Measurements from ENCODE around the gene ELP5. TPM values are rescaled to one million over a fixed set of nuclear protein-coding genes. Genes with fewer than 3 reads are reported as not detected.
"Not testable (repeated sequence)": the region's sequence is repeated elsewhere in the genome, so short reads cannot be mapped to it uniquely, and the experiment has no call there.

Gene ELP5
- polyA plus RNA-seq, 4 donors = 45.9 to 53.5 (median 48.1) TPM

DNA sequence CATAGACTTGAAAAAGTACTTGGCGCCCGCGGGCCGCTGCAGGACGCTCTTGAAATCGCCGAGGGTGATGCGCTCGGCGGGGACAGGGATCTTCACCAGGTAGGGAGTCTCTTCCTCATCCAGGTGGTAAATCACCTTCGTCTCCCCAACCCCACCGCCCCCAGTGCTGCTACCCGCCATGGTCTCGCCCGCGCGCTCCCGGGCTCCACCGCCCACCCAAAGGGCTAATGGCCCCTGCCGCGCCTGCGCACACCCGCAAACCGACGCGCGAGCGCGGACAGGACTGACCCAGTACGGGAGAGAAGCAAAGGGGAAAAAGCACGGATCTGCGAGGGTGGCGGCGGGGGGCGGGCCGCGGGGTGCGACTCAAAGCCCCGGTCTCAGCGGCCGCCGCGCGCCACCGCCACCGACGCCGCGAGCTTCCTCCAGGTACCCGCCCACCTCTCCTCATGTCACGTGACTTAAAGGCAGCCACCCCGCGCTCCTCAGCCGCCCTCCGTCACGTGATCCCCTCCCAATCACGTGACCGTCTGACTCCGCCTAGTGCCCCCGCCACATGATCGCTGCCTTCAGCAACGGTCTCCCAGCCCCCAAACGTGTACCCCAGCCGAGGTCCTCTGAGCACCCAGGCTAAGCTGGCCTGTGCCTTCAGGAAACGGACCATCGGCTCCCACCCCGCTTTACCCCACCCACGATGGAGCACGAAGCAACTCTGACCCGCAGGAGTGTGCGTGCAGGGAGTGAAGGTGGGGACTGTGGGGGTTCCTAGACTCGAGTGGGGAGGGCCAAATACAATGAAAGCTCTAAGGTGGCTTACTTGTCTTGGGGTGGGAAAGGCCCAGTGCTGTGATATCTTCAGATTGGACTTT, 17.7 kb upstream of the ELP5 start, which contains the start of gene DVL2:
DVL2 (minus strand) TSS at position 435 of the 869 bp plus-strand sequence; CDS start at position 180, 255 bp downstream.
- DNase-seq (ENCODE audit: low read depth in 4 of 4, low spot score in 3 of 4) = peak; percentile 82 to 90 (median 90)

DNA sequence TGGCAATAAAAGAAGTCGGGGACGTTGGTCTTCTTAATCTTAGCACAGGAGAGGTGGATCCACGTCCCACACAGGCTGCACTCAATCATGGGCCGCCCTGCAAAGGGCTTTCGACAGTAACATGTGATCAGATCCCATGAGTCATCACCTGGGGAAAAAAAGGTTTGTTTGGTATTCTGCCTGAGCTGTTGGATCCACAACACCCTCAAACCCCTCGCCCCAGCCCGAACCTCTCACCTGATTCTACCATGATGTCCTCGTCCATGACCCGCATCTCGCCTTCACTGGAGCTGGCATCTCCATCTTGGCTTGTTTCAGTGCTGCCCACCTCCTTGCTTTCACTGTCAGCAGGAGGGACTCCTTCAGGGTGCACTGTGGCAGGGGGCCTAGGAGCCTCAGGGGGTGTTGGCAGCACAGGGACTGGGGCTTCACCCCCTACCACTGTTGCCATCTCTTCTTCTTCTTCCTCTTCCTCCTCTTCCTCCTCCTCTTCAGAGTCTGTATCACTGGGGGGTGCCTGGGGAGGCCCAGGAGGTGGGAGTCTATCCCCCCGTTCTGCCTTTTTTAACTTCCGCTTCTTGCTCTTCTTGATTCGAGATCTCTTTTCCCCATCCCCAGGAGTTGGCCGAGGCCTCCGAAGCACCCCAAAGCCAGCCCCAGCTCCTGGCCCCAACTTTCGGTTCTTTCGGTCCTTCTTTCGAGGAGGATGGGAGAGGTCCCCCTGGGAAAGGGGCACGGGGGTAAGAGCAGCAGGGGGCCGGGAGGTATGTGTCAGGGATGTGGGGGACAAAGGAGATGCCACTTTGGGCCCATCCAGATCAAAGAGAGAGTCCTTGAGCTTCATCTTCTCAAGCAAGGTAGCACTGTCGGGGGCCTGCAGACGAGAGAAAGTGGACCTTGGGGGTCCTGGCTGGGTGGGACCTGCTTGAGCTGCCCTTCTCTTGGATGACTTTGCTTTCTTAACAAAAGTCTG, 16.0 kb upstream of the ELP5 start:
- no peak for DNase-seq (ENCODE audit: low read depth in 4 of 4, low spot score in 3 of 4)

DNA sequence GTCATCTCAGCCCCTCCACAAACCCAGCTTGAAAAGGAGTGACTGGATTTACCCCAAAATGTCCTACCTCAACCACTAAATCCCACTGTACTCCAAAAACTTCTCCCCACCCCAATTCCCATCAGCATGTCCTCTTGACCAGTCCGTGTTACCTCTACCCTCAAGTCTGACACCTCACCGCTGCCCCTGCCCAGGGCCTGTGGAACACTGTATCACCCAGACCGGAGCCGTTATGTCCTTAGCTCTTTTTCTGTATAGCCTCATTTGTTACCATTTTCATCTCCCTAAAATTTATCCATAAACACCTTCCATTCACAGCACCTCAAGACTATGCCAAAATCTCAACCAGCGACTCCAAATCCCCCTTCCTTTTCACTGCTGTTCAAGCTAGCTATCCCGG, 15.2 kb upstream of the ELP5 start:
- DNase-seq (ENCODE audit: low read depth in 4 of 4, low spot score in 3 of 4) = no peak

DNA sequence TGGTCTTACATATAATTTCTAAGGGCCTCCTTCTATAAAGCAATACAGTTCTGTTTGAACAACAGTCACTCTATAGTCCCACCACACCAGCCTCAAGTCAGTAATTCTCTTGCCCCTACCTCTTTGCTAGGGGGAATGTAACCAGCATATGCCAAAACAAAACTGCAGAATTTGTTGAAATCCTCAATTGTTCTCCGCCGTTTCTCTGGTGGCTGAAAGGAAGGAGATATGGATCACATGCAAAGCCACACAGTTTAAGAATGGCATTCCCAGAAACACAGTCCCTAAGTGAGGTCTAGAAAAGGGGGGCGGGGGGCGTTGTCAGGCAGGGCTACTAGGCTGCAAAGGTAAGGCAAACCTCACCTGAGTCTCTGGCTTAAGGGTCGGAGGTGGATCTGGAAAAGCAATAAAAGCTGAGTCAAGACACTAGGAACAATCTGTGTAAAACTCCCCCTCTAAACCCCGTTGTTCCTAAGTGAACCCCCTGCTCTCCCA, 14.7 kb upstream of the ELP5 start:
- DNase-seq (ENCODE audit: low read depth in 4 of 4, low spot score in 3 of 4) = no peak

DNA sequence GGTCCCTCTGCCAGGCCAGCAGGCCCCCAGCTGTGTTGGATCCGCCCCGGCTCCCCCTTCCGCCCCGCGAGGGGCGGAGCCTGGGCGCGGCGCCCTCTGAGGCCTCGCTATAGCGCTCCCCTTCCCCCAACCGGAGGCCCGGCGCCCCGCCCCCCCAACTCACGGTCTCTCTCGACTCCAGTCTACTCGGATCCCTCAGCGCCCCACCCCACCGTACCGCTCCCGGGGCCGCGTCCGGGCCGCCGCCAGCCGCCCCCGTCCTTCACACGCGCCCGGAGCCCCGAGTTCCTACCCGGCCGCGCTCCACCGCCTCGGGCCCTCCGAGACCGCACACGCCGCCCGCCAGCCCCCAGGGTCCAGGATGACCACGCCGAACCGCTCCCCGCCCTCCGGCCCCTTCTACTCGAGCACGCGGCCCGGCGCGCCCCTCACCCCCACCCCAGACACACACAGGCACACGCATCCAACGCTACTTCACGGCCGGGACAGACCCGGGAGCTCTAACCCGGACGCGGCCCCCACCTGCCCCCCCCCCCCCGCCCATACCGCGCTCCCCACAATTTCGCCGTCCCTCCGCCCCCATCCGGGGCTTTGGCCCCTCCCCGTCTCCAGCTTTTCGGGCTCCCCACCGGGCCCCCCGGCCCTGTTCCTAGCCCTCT, 14.1 kb upstream of the ELP5 start:
- DNase-seq (ENCODE audit: low read depth in 4 of 4, low spot score in 3 of 4) = no peak

DNA sequence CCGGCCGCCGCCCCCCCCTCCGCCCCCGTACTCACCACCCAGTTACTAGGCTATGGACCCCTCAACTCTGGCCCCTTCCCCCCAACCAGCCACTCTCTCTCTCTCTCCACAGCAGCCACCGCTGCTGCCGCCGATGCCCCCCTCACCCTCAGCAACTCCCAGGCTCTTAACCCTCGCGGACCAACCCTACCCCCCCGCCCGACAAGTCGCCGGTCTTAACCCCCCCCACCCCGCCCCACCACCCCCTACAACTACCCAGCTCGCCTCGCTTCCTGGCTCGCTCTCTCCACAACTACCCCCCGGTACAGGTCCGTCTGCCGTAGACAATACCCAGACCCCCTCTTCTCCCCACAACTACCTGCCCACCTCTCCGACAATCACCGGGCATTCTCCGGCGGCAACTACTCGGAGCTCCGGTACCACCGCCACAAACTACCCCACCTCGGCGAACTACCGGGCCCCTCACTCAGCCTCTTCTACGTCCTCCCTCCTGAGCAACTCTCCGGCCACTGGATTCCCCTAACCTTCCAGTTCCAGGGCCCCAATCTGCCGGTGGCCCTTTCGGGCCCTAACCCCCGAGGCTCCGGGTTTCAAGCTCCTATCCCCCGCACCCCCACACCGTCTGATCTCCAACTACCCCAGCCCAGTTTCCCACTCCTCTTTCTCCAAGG, 13.5 kb upstream of the ELP5 start:
- DNase-seq (ENCODE audit: low read depth in 4 of 4, low spot score in 3 of 4) = no peak

DNA sequence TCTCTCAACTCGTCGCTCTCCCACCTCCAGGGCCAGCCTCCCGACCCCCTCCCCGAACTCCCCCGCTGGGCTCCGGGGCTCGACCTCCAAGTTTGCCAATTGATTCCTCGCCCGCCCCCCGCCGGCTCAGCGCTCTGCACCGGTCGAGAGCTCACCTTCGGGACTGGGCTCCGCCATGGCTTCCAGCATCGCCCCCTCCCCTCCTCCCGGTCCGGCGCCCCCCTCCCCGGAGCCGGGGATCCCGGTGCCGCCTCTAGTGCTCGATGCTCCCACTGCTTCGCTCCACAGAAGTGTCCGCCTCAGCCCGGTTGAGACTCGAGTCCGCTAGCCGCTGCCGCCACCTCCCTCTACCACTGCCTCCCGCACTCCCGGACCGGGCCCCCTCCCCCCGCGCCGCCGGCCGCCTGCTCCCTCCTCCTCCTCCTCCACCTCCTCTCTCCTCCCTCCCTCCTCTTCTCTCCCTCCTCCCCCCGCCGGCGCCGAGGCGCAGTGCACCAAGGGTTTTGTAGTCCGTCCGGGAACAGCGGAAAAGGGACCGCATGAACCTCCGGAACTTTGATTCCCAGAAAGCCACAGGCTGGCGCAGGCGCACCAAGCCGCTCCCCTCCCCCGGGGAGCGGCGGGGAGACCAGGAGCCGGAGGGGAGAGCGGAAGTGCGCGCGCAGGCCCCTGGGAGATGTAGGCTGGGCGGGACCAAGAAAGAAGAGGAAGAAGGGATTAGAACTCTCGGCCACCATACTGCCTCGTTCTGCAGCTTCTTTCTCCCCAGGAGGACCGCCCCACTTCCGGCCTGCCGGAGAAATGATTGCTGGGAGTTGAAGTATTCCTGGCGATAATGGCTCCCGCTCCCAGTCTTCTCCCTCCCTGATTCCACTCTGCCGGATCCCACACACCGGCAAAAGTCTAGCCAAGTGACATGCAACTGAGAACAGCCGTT, 12.7 kb upstream of the ELP5 start, which contains the start of gene PHF23:
PHF23 (minus strand) TSS at position 367 of the 937 bp plus-strand sequence; CDS start at position 189, 178 bp downstream.
- DNase-seq (ENCODE audit: low read depth in 4 of 4, low spot score in 3 of 4) = peak; percentile 99 to 100 (median 99)

DNA sequence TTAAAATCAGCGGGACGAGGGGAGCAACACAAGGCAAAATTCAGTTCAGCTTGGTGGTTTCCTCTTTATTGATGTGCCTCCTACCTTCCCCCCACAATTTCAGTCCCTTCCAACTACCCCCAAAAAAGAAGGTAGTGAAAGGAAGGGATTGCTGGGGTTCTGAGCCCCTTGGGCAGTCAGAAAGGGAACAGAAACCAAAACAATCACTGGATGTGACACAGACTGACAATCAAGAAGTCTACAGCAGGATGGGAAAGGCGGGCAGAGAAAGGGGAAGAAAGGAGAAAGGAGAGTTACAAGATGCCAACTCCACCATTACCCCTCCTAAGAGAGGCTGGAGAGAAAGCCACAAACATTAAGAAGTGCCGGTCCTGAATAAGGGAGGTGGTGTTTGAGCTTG, 11.6 kb upstream of the ELP5 start:
- no peak for DNase-seq (ENCODE audit: low read depth in 4 of 4, low spot score in 3 of 4)

DNA sequence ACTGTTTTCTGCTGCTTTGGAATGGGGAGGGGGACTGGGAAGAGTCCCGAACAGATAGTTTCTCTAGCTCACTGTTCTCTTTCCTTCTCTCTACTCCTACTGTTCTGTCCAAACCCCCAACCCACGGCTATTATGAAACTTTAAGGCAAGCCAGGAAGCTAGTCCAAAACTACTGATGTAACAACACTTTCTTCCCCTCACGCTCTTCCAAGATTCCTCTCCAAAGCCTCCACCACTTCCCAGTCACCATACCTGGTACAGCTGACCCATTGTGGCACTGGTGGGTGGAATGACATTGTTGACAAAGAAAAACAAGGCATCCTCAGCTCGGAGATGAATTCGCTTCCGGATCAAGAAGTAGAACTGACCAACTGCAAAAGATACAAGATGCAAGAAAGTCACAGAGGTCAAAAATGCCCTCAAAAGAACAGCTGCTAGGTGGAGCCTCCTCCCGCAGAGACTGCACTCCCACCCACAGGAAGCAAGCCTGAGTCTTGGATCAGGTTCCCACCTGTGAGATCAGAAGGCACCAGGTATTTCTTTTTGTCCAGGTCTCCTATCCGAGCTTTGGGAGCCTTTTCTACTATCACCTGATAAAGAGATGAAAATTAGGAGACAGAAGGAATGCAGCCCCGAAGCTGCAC, 10.8 kb upstream of the ELP5 start:
- no peak for DNase-seq (ENCODE audit: low read depth in 4 of 4, low spot score in 3 of 4)

DNA sequence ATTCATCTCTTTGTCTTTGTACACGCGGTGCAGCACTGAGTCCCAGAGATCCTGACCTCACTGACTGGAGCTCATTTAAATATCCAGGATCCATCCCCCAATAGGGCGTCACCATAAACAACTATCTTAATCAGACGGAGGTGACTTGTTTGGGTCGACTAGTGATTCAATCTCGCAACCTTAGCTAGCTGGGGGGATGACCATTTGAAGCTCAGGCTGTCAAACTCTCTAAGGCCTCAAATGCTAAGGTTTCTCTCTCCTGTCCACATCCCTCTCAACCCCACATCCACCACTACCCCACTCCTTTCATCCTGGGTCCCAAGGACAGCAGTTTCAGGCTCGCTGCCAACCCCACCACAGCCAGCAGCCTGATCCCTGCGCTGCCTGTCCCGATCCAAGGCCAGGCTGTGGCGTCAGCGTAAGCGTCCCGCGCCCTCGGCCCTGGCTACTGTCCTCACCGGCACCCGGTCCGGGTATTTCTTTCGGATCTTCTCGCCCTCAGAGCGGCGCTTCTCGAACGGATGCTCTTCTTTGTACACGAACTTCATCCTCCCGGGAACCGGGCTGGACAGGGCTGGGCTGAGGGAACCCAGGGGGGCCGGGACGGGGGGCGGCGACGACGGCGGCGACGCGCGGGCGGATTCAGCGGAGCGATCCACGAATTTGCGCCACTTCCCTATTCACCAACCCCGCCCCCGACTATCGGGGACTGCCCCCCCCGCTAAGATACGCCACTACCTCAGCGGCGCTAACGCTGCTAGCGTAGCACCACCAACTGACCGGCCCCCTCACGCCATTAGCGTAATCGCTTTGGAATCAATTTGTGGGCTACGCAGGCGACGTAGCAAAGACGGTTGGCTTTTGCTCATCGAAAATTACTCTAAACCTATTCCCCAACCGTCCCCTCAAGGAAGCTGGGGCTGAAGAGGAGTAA, 10.0 kb upstream of the ELP5 start, which contains the start of gene GABARAP:
GABARAP (minus strand) TSS at position 667 of the 934 bp plus-strand sequence; CDS start at position 548, 119 bp downstream.
- peak; percentile 92 to 96 (median 94) for DNase-seq (ENCODE audit: low read depth in 4 of 4, low spot score in 3 of 4)

DNA sequence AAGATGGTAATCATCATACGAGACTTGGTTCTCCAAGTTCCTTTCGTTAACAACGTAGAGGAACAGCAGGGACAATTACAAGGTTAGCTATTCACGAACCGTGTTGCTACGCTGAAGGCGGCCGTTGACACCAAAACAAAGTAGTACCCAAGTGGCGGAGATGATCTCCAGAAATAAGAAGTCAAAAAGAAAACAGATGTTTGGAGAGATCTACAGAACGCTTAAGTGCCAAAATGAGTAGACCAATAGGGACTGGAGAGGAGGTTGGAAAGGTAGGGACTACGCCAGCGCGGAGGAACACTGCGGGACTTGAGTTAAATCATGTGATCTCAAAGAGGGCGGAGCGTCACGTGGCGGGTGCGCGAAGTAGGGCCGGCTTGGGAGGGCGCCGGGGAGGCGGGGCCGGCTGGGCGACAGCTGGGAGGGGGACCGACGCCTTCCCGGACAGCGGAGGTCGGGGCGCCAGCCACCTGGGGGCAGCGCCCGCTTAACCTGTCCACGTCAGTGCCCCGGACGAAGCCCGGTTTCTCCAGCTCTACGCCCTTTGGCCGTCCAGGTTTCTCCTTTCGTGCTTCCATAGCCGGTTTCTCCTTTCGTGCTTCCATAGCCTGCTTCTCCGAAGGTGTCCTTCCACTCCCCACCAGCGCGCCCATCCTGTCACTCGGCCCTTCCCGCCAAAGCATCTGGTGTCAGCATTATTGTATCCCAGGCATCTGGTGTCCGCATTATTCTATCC, 9.1 kb upstream of the ELP5 start:
- peak; percentile 93 to 97 (median 96) for DNase-seq (ENCODE audit: low read depth in 4 of 4, low spot score in 3 of 4)

DNA sequence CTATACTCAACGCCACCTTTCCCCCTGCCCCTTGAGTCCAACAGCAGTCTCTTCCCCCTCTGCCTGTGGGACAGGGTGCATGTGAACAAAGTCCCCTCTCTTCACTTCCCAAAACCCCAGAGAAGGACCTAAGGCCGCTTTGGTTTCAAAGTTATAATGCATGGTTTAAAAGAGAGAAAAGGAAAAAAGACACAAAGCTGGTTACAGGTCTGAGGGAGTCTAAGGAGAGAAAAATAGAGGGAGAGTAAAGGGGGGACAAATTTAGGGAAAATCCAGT, 8.6 kb upstream of the ELP5 start:
- no peak for DNase-seq (ENCODE audit: low read depth in 4 of 4, low spot score in 3 of 4)

DNA sequence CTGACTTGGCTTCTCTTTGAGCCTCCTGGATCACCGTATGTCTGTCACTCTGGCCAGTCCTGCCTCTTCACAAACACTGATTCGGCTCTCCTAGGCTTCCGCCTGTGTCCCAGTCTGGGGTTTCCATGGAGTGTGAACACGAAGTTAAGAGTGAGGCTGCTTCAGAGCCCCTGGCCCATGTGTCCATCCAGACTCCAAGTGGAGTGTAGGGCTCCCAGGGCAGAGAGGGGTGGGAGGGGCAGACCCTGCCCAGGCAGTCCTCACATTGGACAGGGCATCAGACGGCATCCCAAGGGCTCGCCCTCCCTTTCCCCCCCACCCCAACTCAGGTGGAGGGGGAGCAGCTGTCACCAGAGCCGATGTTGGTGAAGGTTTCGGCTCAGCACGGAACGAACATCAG, 8.2 kb upstream of the ELP5 start:
- DNase-seq (ENCODE audit: low read depth in 4 of 4, low spot score in 3 of 4) = not testable (repeated sequence)

DNA sequence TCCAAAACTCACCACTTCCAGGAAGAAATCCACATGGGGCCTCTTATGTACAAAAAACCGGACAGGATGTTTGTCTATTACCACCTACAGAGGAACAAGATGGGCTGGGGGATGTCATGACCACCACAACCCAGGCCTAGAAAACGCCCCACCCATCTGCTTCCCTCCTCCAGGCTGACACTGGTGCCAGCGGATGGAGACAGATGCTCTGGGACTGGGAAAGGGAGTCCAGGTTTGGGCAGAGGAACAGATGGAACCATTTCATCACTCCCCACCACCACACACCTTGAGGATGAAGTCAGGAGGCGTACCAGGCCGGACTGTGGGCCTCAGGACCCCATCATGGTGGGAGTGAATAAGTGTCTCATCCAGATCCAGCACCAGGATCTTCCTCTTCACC, 5.2 kb upstream of the ELP5 start:
- DNase-seq (ENCODE audit: low read depth in 4 of 4, low spot score in 3 of 4) = no peak

DNA sequence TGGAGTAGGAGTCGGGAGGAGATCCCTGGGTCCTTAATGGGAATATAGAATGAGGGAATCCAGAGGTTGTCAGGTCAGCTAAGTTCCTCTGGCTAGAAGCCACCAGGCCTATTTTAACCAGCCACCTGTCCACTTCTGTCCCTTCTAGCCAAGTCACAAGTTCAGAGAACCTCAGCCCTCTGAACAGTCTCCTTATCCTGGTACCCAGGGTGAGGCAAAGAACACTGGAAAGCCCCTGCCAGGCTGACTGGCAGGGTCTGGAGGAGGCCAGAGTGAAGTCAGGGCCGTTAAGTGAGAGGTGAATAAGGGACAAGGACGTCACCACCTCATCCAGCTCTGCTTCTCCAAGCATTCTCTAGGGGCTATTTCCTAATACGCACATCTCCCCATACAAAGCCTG, 3.2 kb upstream of the ELP5 start:
- DNase-seq (ENCODE audit: low read depth in 4 of 4, low spot score in 3 of 4) = no peak

DNA sequence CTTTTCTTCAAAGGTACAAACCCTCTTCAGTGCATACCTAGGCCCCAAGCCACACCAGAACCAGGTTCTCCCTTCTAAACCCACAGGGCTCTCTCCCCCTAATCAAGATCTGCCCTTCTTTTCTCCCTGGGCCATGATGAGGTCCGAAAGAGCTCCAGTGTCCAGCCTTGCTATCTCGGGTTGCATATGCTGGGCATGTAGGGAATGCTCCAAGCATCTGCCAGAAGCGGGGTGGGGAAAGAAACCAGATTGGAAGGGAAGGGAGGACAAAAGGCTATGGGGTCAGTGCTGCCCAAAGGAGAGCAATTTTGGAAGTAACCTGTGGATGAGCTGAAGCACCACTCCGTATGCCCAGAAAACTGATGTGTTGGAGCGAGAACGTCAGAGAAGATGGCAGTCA, 2.8 kb upstream of the ELP5 start:
- DNase-seq (ENCODE audit: low read depth in 4 of 4, low spot score in 3 of 4) = no peak

DNA sequence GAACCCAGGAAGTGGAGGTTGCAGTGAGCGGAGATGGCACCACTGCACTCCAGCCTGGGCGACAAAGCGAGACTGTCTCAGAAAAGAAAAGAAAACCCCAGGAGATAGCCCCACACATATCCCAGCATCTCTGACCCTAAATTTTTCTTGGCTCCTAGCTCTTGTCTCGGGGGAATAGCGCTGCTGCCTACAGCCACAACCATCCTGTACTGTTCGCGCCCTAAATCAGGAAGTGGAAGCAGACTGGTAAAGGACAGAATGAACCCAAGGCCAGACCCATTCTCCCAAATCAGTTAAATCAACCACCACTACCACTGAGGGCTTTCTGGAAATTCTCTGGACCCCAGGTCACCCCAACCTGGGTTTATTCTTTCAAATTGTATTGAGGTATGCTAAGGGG, 2.2 kb upstream of the ELP5 start:
- no peak for DNase-seq (ENCODE audit: low read depth in 4 of 4, low spot score in 3 of 4)
